ENCODE results near the gene PPP1R16B. TPM values are rescaled to one million over a fixed set of nuclear protein-coding genes. Genes with fewer than 3 reads are reported as not detected.

Gene PPP1R16B
- total and polyA plus RNA-seq, 10 of the 15 experiments (the other 5 are each of a cell fraction or from before 2014, with no cell fraction given) = 13.4 to 90.2 (median 66.7) TPM

- TF ChIP-seq REST (IDR thresholded peaks at IDR 0.05; ENCODE audit: low read depth, low read length) = no peak
- TF ChIP-seq, protein P1, sequence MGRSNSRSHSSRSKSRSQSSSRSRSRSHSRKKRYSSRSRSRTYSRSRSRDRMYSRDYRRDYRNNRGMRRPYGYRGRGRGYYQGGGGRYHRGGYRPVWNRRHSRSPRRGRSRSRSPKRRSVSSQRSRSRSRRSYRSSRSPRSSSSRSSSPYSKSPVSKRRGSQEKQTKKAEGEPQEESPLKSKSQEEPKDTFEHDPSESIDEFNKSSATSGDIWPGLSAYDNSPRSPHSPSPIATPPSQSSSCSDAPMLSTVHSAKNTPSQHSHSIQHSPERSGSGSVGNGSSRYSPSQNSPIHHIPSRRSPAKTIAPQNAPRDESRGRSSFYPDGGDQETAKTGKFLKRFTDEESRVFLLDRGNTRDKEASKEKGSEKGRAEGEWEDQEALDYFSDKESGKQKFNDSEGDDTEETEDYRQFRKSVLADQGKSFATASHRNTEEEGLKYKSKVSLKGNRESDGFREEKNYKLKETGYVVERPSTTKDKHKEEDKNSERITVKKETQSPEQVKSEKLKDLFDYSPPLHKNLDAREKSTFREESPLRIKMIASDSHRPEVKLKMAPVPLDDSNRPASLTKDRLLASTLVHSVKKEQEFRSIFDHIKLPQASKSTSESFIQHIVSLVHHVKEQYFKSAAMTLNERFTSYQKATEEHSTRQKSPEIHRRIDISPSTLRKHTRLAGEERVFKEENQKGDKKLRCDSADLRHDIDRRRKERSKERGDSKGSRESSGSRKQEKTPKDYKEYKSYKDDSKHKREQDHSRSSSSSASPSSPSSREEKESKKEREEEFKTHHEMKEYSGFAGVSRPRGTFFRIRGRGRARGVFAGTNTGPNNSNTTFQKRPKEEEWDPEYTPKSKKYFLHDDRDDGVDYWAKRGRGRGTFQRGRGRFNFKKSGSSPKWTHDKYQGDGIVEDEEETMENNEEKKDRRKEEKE (IDR thresholded peaks at IDR 0.05) = no peak
- peak in 1 of 2 experiments; percentile 34; a peak in 1 of 4 replicates for TF ChIP-seq EP300 (IDR thresholded peaks at IDR 0.05; ENCODE audit: borderline replicate concordance in 1 of 2, control insufficient read depth in 1 of 2, low read depth in 2 of 2, low read length in 2 of 2)
- no peak for TF ChIP-seq JUND (IDR thresholded peaks at IDR 0.05; ENCODE audit: low read depth, low read length)
- TF ChIP-seq, protein P2, sequence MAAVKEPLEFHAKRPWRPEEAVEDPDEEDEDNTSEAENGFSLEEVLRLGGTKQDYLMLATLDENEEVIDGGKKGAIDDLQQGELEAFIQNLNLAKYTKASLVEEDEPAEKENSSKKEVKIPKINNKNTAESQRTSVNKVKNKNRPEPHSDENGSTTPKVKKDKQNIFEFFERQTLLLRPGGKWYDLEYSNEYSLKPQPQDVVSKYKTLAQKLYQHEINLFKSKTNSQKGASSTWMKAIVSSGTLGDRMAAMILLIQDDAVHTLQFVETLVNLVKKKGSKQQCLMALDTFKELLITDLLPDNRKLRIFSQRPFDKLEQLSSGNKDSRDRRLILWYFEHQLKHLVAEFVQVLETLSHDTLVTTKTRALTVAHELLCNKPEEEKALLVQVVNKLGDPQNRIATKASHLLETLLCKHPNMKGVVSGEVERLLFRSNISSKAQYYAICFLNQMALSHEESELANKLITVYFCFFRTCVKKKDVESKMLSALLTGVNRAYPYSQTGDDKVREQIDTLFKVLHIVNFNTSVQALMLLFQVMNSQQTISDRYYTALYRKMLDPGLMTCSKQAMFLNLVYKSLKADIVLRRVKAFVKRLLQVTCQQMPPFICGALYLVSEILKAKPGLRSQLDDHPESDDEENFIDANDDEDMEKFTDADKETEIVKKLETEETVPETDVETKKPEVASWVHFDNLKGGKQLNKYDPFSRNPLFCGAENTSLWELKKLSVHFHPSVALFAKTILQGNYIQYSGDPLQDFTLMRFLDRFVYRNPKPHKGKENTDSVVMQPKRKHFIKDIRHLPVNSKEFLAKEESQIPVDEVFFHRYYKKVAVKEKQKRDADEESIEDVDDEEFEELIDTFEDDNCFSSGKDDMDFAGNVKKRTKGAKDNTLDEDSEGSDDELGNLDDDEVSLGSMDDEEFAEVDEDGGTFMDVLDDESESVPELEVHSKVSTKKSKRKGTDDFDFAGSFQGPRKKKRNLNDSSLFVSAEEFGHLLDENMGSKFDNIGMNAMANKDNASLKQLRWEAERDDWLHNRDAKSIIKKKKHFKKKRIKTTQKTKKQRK (IDR thresholded peaks at IDR 0.05; ENCODE audit: low read depth, low read length) = no peak
- no peak for TF ChIP-seq SPI1 (IDR thresholded peaks at IDR 0.05; ENCODE audit: borderline replicate concordance, insufficient read depth, low read depth, low read length)
- TF ChIP-seq BCL3 (IDR thresholded peaks at IDR 0.05; ENCODE audit: borderline replicate concordance, insufficient read depth, low read depth, low read length, poor library complexity, severe bottlenecking) = peak; percentile 15
- no peak for TF ChIP-seq ZBTB4 (CRISPR knock-in tag; IDR thresholded peaks at IDR 0.05)
- peak; percentile 87 for TF ChIP-seq NR2C2 (IDR thresholded peaks at IDR 0.05; ENCODE audit: borderline replicate concordance, control insufficient read depth, insufficient read length, low read depth)
- TF ChIP-seq GATAD2B (conservative IDR thresholded peaks at IDR 0.05; ENCODE audit: low read depth) = peak; percentile 87; the same call in 1 of the 2 replicates
- no peak for TF ChIP-seq KDM1A (IDR thresholded peaks at IDR 0.05; ENCODE audit: borderline replicate concordance)
Measured at GRCh38 chr20:38962044-38962927, 156.8 kb downstream of the PPP1R16B start, which contains the start of gene DHX35 (continued).

Data from GM12878 (cell line).